Heart right ventricle (tissue), 16 donors: ENCODE results near the gene IMMT. TPM values are rescaled to one million over a fixed set of nuclear protein-coding genes. Genes with fewer than 3 reads are reported as not detected.

ENCODE experiments used
- ATAC-seq, 8 donors: fragments of 200-7000 bp; cut with Tn5 transposase; one replicate each; pipeline ENCODE4 v1.9.1; 2020; ENCODE audit warnings: mild to moderate bottlenecking in 8 of 8, moderate library complexity in 8 of 8, moderate number of reproducible peaks in 1 of 8
- DNase-seq, 2 donors: peaks; one replicate each; pipeline ENCODE4 v3.0.0-alpha.2; 2020
- H3K27ac ChIP-seq, 10 donors: fragments of 200-600 bp; sonication (generic) in 2 of 10; one replicate each; pipeline versions ENCODE4 v1.5.0 to v1.8.0; 2020 to 2022; ENCODE audit warnings: mild to moderate bottlenecking in 3 of 10
- H3K27me3 ChIP-seq, 7 donors: fragments of 200-600 bp; one replicate each; pipeline ENCODE4 v1.8.0; 2021 to 2022; ENCODE audit warnings: mild to moderate bottlenecking in 2 of 7
- H3K36me3 ChIP-seq, 9 donors: fragments of 200-600 bp; sonication (generic) in 1 of 9; one replicate each; pipeline versions ENCODE4 v1.5.0 to v1.8.0; 2020 to 2022; ENCODE audit warnings: mild to moderate bottlenecking in 2 of 9
- H3K4me1 ChIP-seq, 9 donors: fragments of 200-600 bp; sonication (generic) in 1 of 9; one replicate each; pipeline versions ENCODE4 v1.5.0 to v1.8.0; 2020 to 2022; ENCODE audit warnings: mild to moderate bottlenecking in 4 of 9
- H3K4me3 ChIP-seq, 10 donors: fragments of 200-600 bp; sonication (generic) in 2 of 10; one replicate each; pipeline versions ENCODE4 v1.5.0 to v1.8.0; 2020 to 2022; ENCODE audit warnings: mild to moderate bottlenecking in 7 of 10, moderate library complexity in 2 of 10
- H3K9me3 ChIP-seq, 11 donors: fragments of 200-600 bp in 10 of 11; sonication (generic) in 2 of 11; one replicate each; pipeline versions ENCODE4 v1.5.0 to v1.8.0; 2013 to 2022; ENCODE audit warnings: mild to moderate bottlenecking in 2 of 11, control low read depth in 1 of 11, moderate library complexity in 1 of 11
- CTCF ChIP-seq, 9 donors: fragments of 200-600 bp; sonication (generic) in 2 of 9; IDR thresholded peaks; one replicate each; pipeline versions ENCODE4 v1.5.0 to v1.8.0; 2021 to 2022; ENCODE audit warnings: antibody characterized with exemption in 9 of 9, mild to moderate bottlenecking in 5 of 9, moderate library complexity in 1 of 9
- WGBS, 2 donors: extraction: QIAGEN DNeasy Blood & Tissue Kit; methylation state at CpG; one replicate each; pipeline ENCODE4 v1.1.7; 2013; ENCODE audit warnings: inconsistent platforms in 1 of 2; 5-methylcytosine and 5-hydroxymethylcytosine counted together
- intact Hi-C, 10 donors: fragments of 100-400 bp; cut with DNase I; formaldehyde crosslinking; loops; one replicate each; pipeline versions ENCODE4 v1.11.1 to v1.14.2; 2022
- polyA plus RNA-seq, 2 donors: library from polyadenylated mRNA; stranded (reverse); fragments of 200-250 nt; gene quantifications; one replicate each; pipeline ENCODE4 v1.2.3, GENCODE V29; 2013
- total RNA-seq, 10 donors: library from RNA; stranded (reverse); fragmentation: NEBNext Ultra II Directional in 3 of 10; extraction: Animal tissue kit (Norgen Biotek cat#: 25700) in 3 of 10; gene quantifications; one replicate each; pipeline versions ENCODE4 v1.2.1 to v1.2.4, GENCODE V29; 2021 to 2023
- donor health status: Arrhythmogenic right ventricular cardiomyopathy.
- donor health status: ischemic (EF 13 %, LVEDD 7.1; RV severe dilation, severe dysfunction).
- donor health status: healthy with polysubstance abuse.
- donor health status: DM: no; HTN: yes; CAD: no.
- donor health status: DM: no; HTN: no; CAD: no.
- donor health status: ischemic (EF 25% LVEDD 6.9; RV normal size, moderate dysfunction).
- donor health status: ischemic (EF 25% LVEDD 5.7; RV mildly dilated, moderate dysfunction).
- donor health status: healthy.
- donor health status: DM: yes; HTN: yes; CAD: no.
- donor health status: Ischemic cardiomyopathy.
- donor health status: ischemic (EF 35%, LVEDD 5.7; RV mildly dilated, moderate dysfunction).
- donor health status: nonischemic (EF 11% LVEDD 7.7; RV severe dilation, severe dysfunction).
- donor health status: DM: yes; HTN: yes; CAD: no.
- donor health status: PGD.
- donor health status: ischemic (EF 29% LVEDD 5.4; RV normal size, mild dysfunction).
- donor health status: nonischemic (EF 23%, LVEDD 6.1; RV moderate dilation, normal function).

The IMMT gene
- total and polyA plus RNA-seq, 12 donors, result 48.2 to 333 (median 298) TPM

GRCh38 chr2:86223927-86224560 lies 28.8 kb upstream of the IMMT start:
- ATAC-seq, result peak in 3 of 8 donors; percentile 3 to 33 (median 31)
- Histone ChIP-seq H3K9me3 (no peaks in the 10 kb centered on the region), H3K4me1 (peaks cover 17 to 65% (median 50%) of the 10 kb centered on the region in 9 donors), H3K27me3 (no peaks in the 10 kb centered on the region), H3K4me3 (no peak overlapping the region), H3K27ac (peak overlapping the region; percentile 77 to 94 (median 86)), H3K36me3 (no peaks in the 10 kb centered on the region)
- intact Hi-C loops, result loop anchor here in 8 of 10 donors (2.0 to 10.0 kb wide), 8 partner anchors 51 to 221 kb away; partner anchors contain the start of gene KDM3A (in 3 of the 8)
- WGBS, 2 donors, result 80 to 82% methylated on average over 2 of the region's 2 CpGs
- DNase-seq, result no peak
- no peak for TF ChIP-seq CTCF (IDR thresholded peaks at IDR 0.05)

GRCh38 chr2:86223140-86223926 lies 28.1 kb upstream of the IMMT start:
- Histone ChIP-seq H3K27me3 (no peaks in the 10 kb centered on the region), H3K4me1 (peaks cover 17 to 65% (median 50%) of the 10 kb centered on the region in 9 donors), H3K36me3 (no peaks in the 10 kb centered on the region), H3K27ac (peak overlapping the region; percentile 77 to 94 (median 86)), H3K9me3 (no peaks in the 10 kb centered on the region), H3K4me3 (peak overlapping the region in 1 of 10 donors; percentile 6)
- 15 to 18% methylated on average over 8 of the region's 8 CpGs for WGBS, 2 donors
- no peak for TF ChIP-seq CTCF (IDR thresholded peaks at IDR 0.05)
- ATAC-seq (peak; percentile 79 to 88 (median 84)), DNase-seq (peak; percentile 59 to 73)
- intact Hi-C loops, result loop anchor here in 8 of 10 donors (2.0 to 10.0 kb wide), 8 partner anchors 51 to 221 kb away; partner anchors contain the start of gene KDM3A (in 3 of the 8)

- Histone ChIP-seq H3K27ac (peak overlapping the region in 5 of 10 donors; percentile 46 to 94 (median 90)), H3K27me3 (no peaks in the 10 kb centered on the region), H3K4me1 (peaks cover 17 to 68% (median 50%) of the 10 kb centered on the region in 9 donors), H3K4me3 (no peak overlapping the region), H3K36me3 (peaks cover 0 to 2% (median 0%) of the 10 kb centered on the region in 9 donors), H3K9me3 (no peaks in the 10 kb centered on the region)
- TF ChIP-seq CTCF (IDR thresholded peaks at IDR 0.05), result peak; percentile 66 to 97 (median 90)
- peak in 1 of 8 donors; percentile 15 for ATAC-seq
- intact Hi-C loops, result loop anchor here (1.0 to 10.0 kb wide), 10 partner anchors 54 to 224 kb away; partner anchors contain the start of gene KDM3A (in 3 of the 10)
- peak in 1 of 2 donors; percentile 61 for DNase-seq
- 57 to 62% methylated on average over 5 of the region's 5 CpGs for WGBS, 2 donors
These were observed 25.9 kb upstream of the IMMT start for GRCh38 chr2:86221066-86221684.

- Histone ChIP-seq H3K4me1 (peaks cover 11 to 58% (median 44%) of the 10 kb centered on the region in 9 donors), H3K9me3 (no peaks in the 10 kb centered on the region), H3K27ac (no peak overlapping the region), H3K36me3 (peaks cover 0 to 11% (median 0%) of the 10 kb centered on the region in 9 donors), H3K4me3 (no peak overlapping the region), H3K27me3 (no peaks in the 10 kb centered on the region)
- 86 to 87% methylated on average over 5 of the region's 5 CpGs for WGBS, 2 donors
- DNase-seq, result no peak
- intact Hi-C loops, result loop anchor here (2.0 to 10.0 kb wide), 9 partner anchors 55 to 225 kb away; partner anchors contain the start of gene KDM3A (in 3 of the 10)
- no peak for ATAC-seq
- TF ChIP-seq CTCF (IDR thresholded peaks at IDR 0.05), result no peak
These were observed 24.6 kb upstream of the IMMT start for GRCh38 chr2:86219896-86220295.
